Measurements from ENCODE around the gene GNG8.
"Not testable (repeated sequence)": the region's sequence is repeated elsewhere in the genome, so short reads cannot be mapped to it uniquely, and the experiment has no call there.

GNG8 gene

GRCh38 chr19:46639358-46640182 lies 3.6 kb upstream of the GNG8 start:
- Histone ChIP-seq H3K9me3 (ENCODE audit: control insufficient read depth, insufficient read depth, low read length) (no peaks in the 10 kb centered on the region), H3K9ac (ENCODE audit: low read depth, low read length) (peak overlapping the region; percentile 12; the same call in 1 of the 2 replicates), H3K27me3 (ENCODE audit: control insufficient read depth, insufficient read depth, low read length) (peaks cover 55% of the 10 kb centered on the region), H3K36me3 (ENCODE audit: control insufficient read depth, insufficient read depth, low read length) (no peaks in the 10 kb centered on the region), H3K4me3 (ENCODE audit: low read depth, low read length) (peak overlapping the region; percentile 63), H3K4me1 (ENCODE audit: control insufficient read depth, insufficient read depth, low read length) (no peaks in the 10 kb centered on the region; the same call in 1 of the 2 replicates), H3K27ac (ENCODE audit: low read depth, low read length) (peak overlapping the region; percentile 59)

GRCh38 chr19:46637224-46637623 lies 1.2 kb upstream of the GNG8 start:
- Histone ChIP-seq H3K27me3 (ENCODE audit: control insufficient read depth, insufficient read depth, low read length) (peaks cover 70% of the 10 kb centered on the region), H3K9me3 (ENCODE audit: control insufficient read depth, insufficient read depth, low read length) (no peaks in the 10 kb centered on the region), H3K4me3 (ENCODE audit: low read depth, low read length) (no peak overlapping the region), H3K4me1 (ENCODE audit: control insufficient read depth, insufficient read depth, low read length) (peaks cover 3% of the 10 kb centered on the region; the same call in 1 of the 2 replicates), H3K36me3 (ENCODE audit: control insufficient read depth, insufficient read depth, low read length) (no peaks in the 10 kb centered on the region), H3K9ac (ENCODE audit: low read depth, low read length) (no peak overlapping the region), H3K27ac (ENCODE audit: low read depth, low read length) (no peak overlapping the region)

DNA sequence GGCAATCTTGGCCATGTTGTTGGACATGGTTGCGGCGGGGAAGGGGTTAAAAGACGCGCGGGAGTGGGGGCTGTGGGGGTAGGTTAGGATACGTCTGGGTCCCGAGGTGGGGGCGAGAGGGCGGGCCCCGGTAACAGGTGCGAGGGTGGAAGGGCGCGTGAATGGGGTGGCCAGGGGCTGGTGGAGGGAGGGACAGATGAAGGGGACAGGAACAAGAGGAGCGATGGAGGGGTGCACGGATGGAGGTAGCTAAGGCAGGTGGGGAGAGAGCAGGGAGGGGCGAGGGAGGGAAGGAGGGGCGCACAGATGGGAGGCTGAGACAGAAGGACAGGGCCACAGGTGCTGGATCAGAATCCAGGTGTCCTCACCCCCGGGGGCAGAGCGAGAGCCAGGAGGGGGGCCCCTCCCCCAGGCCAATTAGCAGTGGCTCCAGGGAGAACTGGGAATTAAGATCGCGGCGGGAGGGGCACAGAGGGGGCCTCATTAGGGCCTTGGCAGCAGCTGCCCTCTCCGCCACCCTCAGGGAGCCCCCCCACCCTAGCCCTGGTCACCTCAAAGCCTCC lies 1.3 kb downstream of the GNG8 start:
- peaks cover 12% of the 10 kb centered on the region for H3K4me1 ChIP-seq (ENCODE audit: control insufficient read depth, insufficient read depth, low read length)
- no peaks in the 10 kb centered on the region for H3K9me3 ChIP-seq (ENCODE audit: control insufficient read depth, insufficient read depth, low read length)
- peaks cover 52% of the 10 kb centered on the region for H3K27me3 ChIP-seq (ENCODE audit: control insufficient read depth, insufficient read depth, low read length)
- no peak overlapping the region for H3K9ac ChIP-seq (ENCODE audit: low read depth, low read length)
- H3K36me3 ChIP-seq (ENCODE audit: control insufficient read depth, insufficient read depth, low read length): no peaks in the 10 kb centered on the region
- peak overlapping the region; percentile 67 for H3K4me3 ChIP-seq (ENCODE audit: low read depth, low read length)
- H3K27ac ChIP-seq (ENCODE audit: low read depth, low read length): no peak overlapping the region

GRCh38 chr19:46634045-46634655 lies 1.9 kb downstream of the GNG8 start:
- Histone ChIP-seq H3K36me3 (ENCODE audit: control insufficient read depth, insufficient read depth, low read length) (no peaks in the 10 kb centered on the region), H3K4me3 (ENCODE audit: low read depth, low read length) (peak overlapping the region; percentile 67), H3K4me1 (ENCODE audit: control insufficient read depth, insufficient read depth, low read length) (peaks cover 12% of the 10 kb centered on the region), H3K9me3 (ENCODE audit: control insufficient read depth, insufficient read depth, low read length) (no peaks in the 10 kb centered on the region), H3K9ac (ENCODE audit: low read depth, low read length) (no peak overlapping the region), H3K27me3 (ENCODE audit: control insufficient read depth, insufficient read depth, low read length) (peaks cover 50% of the 10 kb centered on the region), H3K27ac (ENCODE audit: low read depth, low read length) (no peak overlapping the region)

GRCh38 chr19:46633130-46633529 lies 2.9 kb downstream of the GNG8 start:
- H3K36me3 ChIP-seq (ENCODE audit: control insufficient read depth, insufficient read depth, low read length): no peaks in the 10 kb centered on the region
- no peak overlapping the region for H3K27ac ChIP-seq (ENCODE audit: low read depth, low read length)
- peaks cover 47% of the 10 kb centered on the region for H3K27me3 ChIP-seq (ENCODE audit: control insufficient read depth, insufficient read depth, low read length)
- H3K4me1 ChIP-seq (ENCODE audit: control insufficient read depth, insufficient read depth, low read length): peaks cover 12% of the 10 kb centered on the region
- H3K9me3 ChIP-seq (ENCODE audit: control insufficient read depth, insufficient read depth, low read length): no peaks in the 10 kb centered on the region
- no peak overlapping the region for H3K9ac ChIP-seq (ENCODE audit: low read depth, low read length)
- no peak overlapping the region for H3K4me3 ChIP-seq (ENCODE audit: low read depth, low read length)

DNA sequence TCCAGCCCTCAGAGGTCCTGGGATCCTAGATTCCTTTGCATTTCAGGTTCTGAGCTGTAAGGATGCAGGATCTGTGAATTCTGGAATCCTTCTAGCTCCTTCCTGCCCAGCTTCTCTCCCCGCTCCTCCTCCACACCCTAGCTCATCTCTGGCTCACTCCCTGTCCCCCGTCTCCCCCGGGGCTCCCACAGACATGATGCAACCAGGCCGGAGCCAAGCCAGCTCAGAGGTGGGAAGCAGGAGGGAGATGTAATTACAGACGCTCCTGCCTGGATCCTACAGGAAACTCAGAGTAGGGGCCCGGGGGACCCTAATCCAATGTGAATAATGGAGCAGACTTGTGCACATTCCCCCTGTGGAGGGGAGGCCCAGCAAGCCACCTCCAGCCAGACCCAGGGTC lies 4.5 kb downstream of the GNG8 start:
- H3K27me3 ChIP-seq (ENCODE audit: control insufficient read depth, insufficient read depth, low read length): peaks cover 31% of the 10 kb centered on the region
- H3K9me3 ChIP-seq (ENCODE audit: control insufficient read depth, insufficient read depth, low read length): no peaks in the 10 kb centered on the region
- no peak overlapping the region for H3K27ac ChIP-seq (ENCODE audit: low read depth, low read length)
- no peaks in the 10 kb centered on the region for H3K36me3 ChIP-seq (ENCODE audit: control insufficient read depth, insufficient read depth, low read length)
- no peak overlapping the region for H3K4me3 ChIP-seq (ENCODE audit: low read depth, low read length)
- peaks cover 12% of the 10 kb centered on the region for H3K4me1 ChIP-seq (ENCODE audit: control insufficient read depth, insufficient read depth, low read length)
- no peak overlapping the region for H3K9ac ChIP-seq (ENCODE audit: low read depth, low read length)

DNA sequence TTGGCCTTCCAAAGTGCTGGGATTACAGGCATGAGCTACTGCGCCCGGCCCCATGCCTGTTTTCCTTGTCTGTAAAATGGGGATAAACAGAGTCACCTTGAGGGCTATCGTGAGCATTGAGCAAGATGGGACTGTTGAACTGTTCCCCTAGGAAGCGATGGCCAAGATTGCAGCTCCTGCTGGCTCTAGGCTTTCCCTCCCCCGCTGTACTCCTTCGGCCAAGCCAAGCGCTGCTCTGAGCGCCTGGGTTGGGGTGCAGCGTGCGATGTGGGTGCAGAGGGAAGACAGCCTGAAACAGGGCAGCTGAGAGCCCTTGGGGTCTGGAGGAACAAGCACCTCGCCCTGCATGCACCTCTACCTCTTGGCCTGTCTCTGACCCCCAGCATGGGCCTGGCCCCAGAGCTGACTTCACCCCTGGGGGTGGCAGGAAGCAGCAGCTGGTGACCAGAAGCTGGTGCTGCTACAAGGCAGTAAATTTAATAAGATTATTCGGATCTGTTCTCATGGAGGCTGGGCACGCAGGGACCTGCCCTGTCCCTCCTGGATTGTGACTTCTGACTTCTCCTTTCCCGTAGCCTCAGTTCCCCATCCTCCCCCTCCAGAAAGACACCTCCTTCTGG lies 5.3 kb downstream of the GNG8 start:
- Histone ChIP-seq H3K9ac (ENCODE audit: low read depth, low read length) (no peak overlapping the region), H3K9me3 (ENCODE audit: control insufficient read depth, insufficient read depth, low read length) (no peaks in the 10 kb centered on the region), H3K4me3 (ENCODE audit: low read depth, low read length) (no peak overlapping the region), H3K36me3 (ENCODE audit: control insufficient read depth, insufficient read depth, low read length) (no peaks in the 10 kb centered on the region), H3K4me1 (ENCODE audit: control insufficient read depth, insufficient read depth, low read length) (peaks cover 12% of the 10 kb centered on the region), H3K27ac (ENCODE audit: low read depth, low read length) (no peak overlapping the region), H3K27me3 (ENCODE audit: control insufficient read depth, insufficient read depth, low read length) (peaks cover 23% of the 10 kb centered on the region)

DNA sequence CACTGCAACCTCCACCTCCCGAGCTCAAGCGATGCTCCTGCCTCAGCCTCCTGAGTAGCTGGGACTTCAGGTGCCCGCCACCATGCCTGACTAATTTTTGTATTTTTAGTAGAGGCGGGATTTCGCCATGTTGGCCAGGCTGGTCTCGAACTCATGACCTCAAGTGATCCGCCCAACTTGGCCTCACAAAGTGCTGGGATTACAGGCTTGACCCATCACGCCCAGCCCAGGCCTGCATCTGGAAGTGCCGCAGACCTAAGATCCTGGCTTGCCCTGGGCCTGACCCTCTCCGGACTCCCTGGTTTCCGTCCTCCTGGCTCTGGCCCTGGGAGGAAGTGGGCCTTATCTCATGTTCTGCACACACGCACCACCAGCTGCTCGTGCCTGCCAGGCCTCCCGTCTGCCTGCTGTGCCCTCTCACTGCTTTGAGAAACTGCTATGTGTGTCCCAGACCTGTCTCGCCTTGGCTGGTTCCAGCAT lies 6.4 kb downstream of the GNG8 start:
- Histone ChIP-seq H3K4me1 (ENCODE audit: control insufficient read depth, insufficient read depth, low read length) (peaks cover 12% of the 10 kb centered on the region), H3K9ac (ENCODE audit: low read depth, low read length) (no peak overlapping the region), H3K9me3 (ENCODE audit: control insufficient read depth, insufficient read depth, low read length) (no peaks in the 10 kb centered on the region), H3K36me3 (ENCODE audit: control insufficient read depth, insufficient read depth, low read length) (no peaks in the 10 kb centered on the region), H3K4me3 (ENCODE audit: low read depth, low read length) (no peak overlapping the region), H3K27me3 (ENCODE audit: control insufficient read depth, insufficient read depth, low read length) (peaks cover 15% of the 10 kb centered on the region), H3K27ac (ENCODE audit: low read depth, low read length) (no peak overlapping the region)

- H3K4me1 ChIP-seq (ENCODE audit: control insufficient read depth, insufficient read depth, low read length): peaks cover 12% of the 10 kb centered on the region
- H3K9ac ChIP-seq (ENCODE audit: low read depth, low read length); H3K9me3 ChIP-seq (ENCODE audit: control insufficient read depth, insufficient read depth, low read length); H3K27ac ChIP-seq (ENCODE audit: low read depth, low read length); H3K4me3 ChIP-seq (ENCODE audit: low read depth, low read length); H3K36me3 ChIP-seq (ENCODE audit: control insufficient read depth, insufficient read depth, low read length): not testable (repeated sequence)
- peaks cover 13% of the 10 kb centered on the region for H3K27me3 ChIP-seq (ENCODE audit: control insufficient read depth, insufficient read depth, low read length)
Measured at GRCh38 chr19:46628970-46629369, 7.0 kb downstream of the GNG8 start.

GRCh38 chr19:46626446-46626845 lies 9.6 kb downstream of the GNG8 start:
- Histone ChIP-seq H3K27ac (ENCODE audit: low read depth, low read length) (no peak overlapping the region), H3K9ac (ENCODE audit: low read depth, low read length) (no peak overlapping the region)

More at GRCh38 chr19:46626446-46626845, 9.6 kb downstream of the GNG8 start:
- Histone ChIP-seq H3K4me3 (ENCODE audit: low read depth, low read length) (no peak overlapping the region), H3K9me3 (ENCODE audit: control insufficient read depth, insufficient read depth, low read length) (no peaks in the 10 kb centered on the region), H3K27me3 (ENCODE audit: control insufficient read depth, insufficient read depth, low read length) (no peaks in the 10 kb centered on the region), H3K36me3 (ENCODE audit: control insufficient read depth, insufficient read depth, low read length) (no peaks in the 10 kb centered on the region), H3K4me1 (ENCODE audit: control insufficient read depth, insufficient read depth, low read length) (peaks cover 9% of the 10 kb centered on the region)
